ENCODE data around the gene CYP4Z1. TPM values are rescaled to one million over a fixed set of nuclear protein-coding genes. Genes with fewer than 3 reads are reported as not detected.
"Not testable (repeated sequence)": the region's sequence is repeated elsewhere in the genome, so short reads cannot be mapped to it uniquely, and the experiment has no call there.

Gene CYP4Z1
- polyA plus RNA-seq, 1 of the 3 experiments (the other 2 are of a cell fraction), result not detected

- Histone ChIP-seq H3K36me3 (replicated peaks in 1 of 2; ENCODE audit: control insufficient read depth in 1 of 2, insufficient read depth in 2 of 2, low read length in 1 of 2) (no peaks in the 10 kb centered on the region), H3K4me1 (ENCODE audit: control insufficient read depth in 1 of 2, insufficient read depth in 2 of 2, low read depth in 1 of 2, low read length in 1 of 2) (peaks cover 0 to 7% of the 10 kb centered on the region in 2 experiments; a peak in 1 of 4 replicates), H3F3A (replicated peaks; ENCODE audit: insufficient read depth) (peaks cover 24% of the 10 kb centered on the region), H3K27me3 (ENCODE audit: insufficient read depth) (no peaks in the 10 kb centered on the region), H3K4me2 (no peak overlapping the region), H3K9me3 (peaks cover 8% of the 10 kb centered on the region; the same call in 1 of the 2 replicates), H3K4me3 (ENCODE audit: low read depth in 2 of 2, low read length in 1 of 2) (no peak overlapping the region), H2AFZ (ENCODE audit: low read depth) (no peak overlapping the region), H4K20me1 (ENCODE audit: insufficient read depth) (no peaks in the 10 kb centered on the region), H3K9me2 (no peaks in the 10 kb centered on the region), H3K27ac (ENCODE audit: low read depth in 2 of 2, low read length in 1 of 2) (no peak overlapping the region), H3K9ac (no peak overlapping the region), H3K79me2 (ENCODE audit: insufficient read depth) (no peaks in the 10 kb centered on the region)
- ChIA-PET CTCF (no interaction called here), POLR2A (no interaction called here)
- DNase-seq, result no peak
- 67% methylated on average over 3 of the region's 3 CpGs for WGBS (ENCODE audit: low lambda C conversion rate)
- no peak for TF ChIP-seq FOXJ3 (CRISPR knock-in tag; IDR thresholded peaks at IDR 0.05)
- no peak for TF ChIP-seq FOXM1 (IDR thresholded peaks at IDR 0.05; ENCODE audit: low read depth)
These were observed 39.8 kb downstream of the CYP4Z1 start for GRCh38 chr1:47106792-47107191.

GRCh38 chr1:47107851-47108574 is 41.0 kb downstream of the CYP4Z1 start:
- peak overlapping the region; percentile 89; the same call in 1 of the 2 replicates for H2AFZ ChIP-seq (ENCODE audit: low read depth)
- CTCF ChIA-PET, DNase-seq: not testable (repeated sequence)

GRCh38 chr1:47109482-47109881 is 42.5 kb downstream of the CYP4Z1 start:
- H3K27me3 ChIP-seq (ENCODE audit: insufficient read depth); CTCF ChIA-PET; POLR2A ChIA-PET; H3K9me2 ChIP-seq; H3K36me3 ChIP-seq (replicated peaks in 1 of 2; ENCODE audit: control insufficient read depth in 1 of 2, insufficient read depth in 2 of 2, low read length in 1 of 2); H3K9me3 ChIP-seq; H3K79me2 ChIP-seq (ENCODE audit: insufficient read depth); H3K4me3 ChIP-seq (ENCODE audit: low read depth in 2 of 2, low read length in 1 of 2); H4K20me1 ChIP-seq (ENCODE audit: insufficient read depth); H3K4me2 ChIP-seq; H2AFZ ChIP-seq (ENCODE audit: low read depth); DNase-seq; H3K9ac ChIP-seq; H3K4me1 ChIP-seq (ENCODE audit: control insufficient read depth in 1 of 2, insufficient read depth in 2 of 2, low read depth in 1 of 2, low read length in 1 of 2): not testable (repeated sequence)
- Histone ChIP-seq H3K27ac (ENCODE audit: low read depth in 2 of 2, low read length in 1 of 2) (peak overlapping the region in 1 of 2 experiments; percentile 61; a peak in 2 of 4 replicates), H3F3A (replicated peaks; ENCODE audit: insufficient read depth) (peaks cover 24% of the 10 kb centered on the region)
- TF ChIP-seq TEAD4 (IDR thresholded peaks at IDR 0.05; ENCODE audit: borderline replicate concordance, insufficient read depth) (peak; percentile 79), FOSL2 (IDR thresholded peaks at IDR 0.05; ENCODE audit: borderline replicate concordance, low read depth) (peak; percentile 71), NFIC (IDR thresholded peaks at IDR 0.05; ENCODE audit: borderline replicate concordance) (peak; percentile 54; the same call in 1 of the 2 replicates), EP300 (IDR thresholded peaks at IDR 0.05; ENCODE audit: borderline replicate concordance in 1 of 2, low read depth in 1 of 2, low read length in 1 of 2) (peak; percentile 29 to 87; a peak in 3 of 4 replicates), JUND (IDR thresholded peaks at IDR 0.05) (peak; percentile 78), MEF2A (IDR thresholded peaks at IDR 0.05; ENCODE audit: borderline replicate concordance, low read depth) (peak; percentile 40; the same call in 1 of the 2 replicates), TCF12 (IDR thresholded peaks at IDR 0.05) (peak; percentile 85), POLR2AphosphoS5 (IDR thresholded peaks at IDR 0.05; ENCODE audit: low read depth, low read length) (peak; percentile 14; the same call in 1 of the 2 replicates), PBX3 (IDR thresholded peaks at IDR 0.05) (peak; percentile 90)

More at GRCh38 chr1:47107851-47108574, 41.0 kb downstream of the CYP4Z1 start:
- H3K9me3 ChIP-seq; H3K9me2 ChIP-seq; H4K20me1 ChIP-seq (ENCODE audit: insufficient read depth); POLR2A ChIA-PET; H3K4me1 ChIP-seq (ENCODE audit: control insufficient read depth in 1 of 2, insufficient read depth in 2 of 2, low read depth in 1 of 2, low read length in 1 of 2); H3K36me3 ChIP-seq (replicated peaks in 1 of 2; ENCODE audit: control insufficient read depth in 1 of 2, insufficient read depth in 2 of 2, low read length in 1 of 2); H3K79me2 ChIP-seq (ENCODE audit: insufficient read depth); H3K27me3 ChIP-seq (ENCODE audit: insufficient read depth): not testable (repeated sequence)
- Histone ChIP-seq H3K4me3 (ENCODE audit: low read depth in 2 of 2, low read length in 1 of 2) (peak overlapping the region in 1 of 2 experiments; percentile 35; a peak in 1 of 4 replicates), H3K4me2 (peak overlapping the region; percentile 67), H3K9ac (peak overlapping the region; percentile 53; the same call in 1 of the 2 replicates), H3K27ac (ENCODE audit: low read depth in 2 of 2, low read length in 1 of 2) (peak overlapping the region in 1 of 2 experiments; percentile 61; a peak in 2 of 4 replicates), H3F3A (replicated peaks; ENCODE audit: insufficient read depth) (peaks cover 24% of the 10 kb centered on the region)
- TF ChIP-seq FOSL2 (IDR thresholded peaks at IDR 0.05; ENCODE audit: borderline replicate concordance, low read depth), result peak; percentile 19; the same call in 1 of the 2 replicates
- 0 out of 2 replicates have a peak, but pooled peaks have one; percentile 10 for TF ChIP-seq TCF12 (IDR thresholded peaks at IDR 0.05)
- peak; percentile 48 for TF ChIP-seq MAX (IDR thresholded peaks at IDR 0.05; ENCODE audit: low read depth)
- peak; percentile 14; the same call in 1 of the 2 replicates for TF ChIP-seq USF1 (IDR thresholded peaks at IDR 0.05; ENCODE audit: borderline replicate concordance, low read depth)
- 21% methylated on average over 7 of the region's 10 CpGs for WGBS (ENCODE audit: low lambda C conversion rate)
